Stimulated activated CD4-positive, alpha-beta T cell treated with anti-CD3 and anti-CD28 coated beads, Interleukin-15, amount 100 ng/mL, for 24 hours (primary cell): ENCODE results near the gene FSCN2.

ENCODE experiments used
- DNase-seq: peaks from one replicate; pipeline ENCODE4 v3.0.0-alpha.2; 2020

The FSCN2 gene, protein sequence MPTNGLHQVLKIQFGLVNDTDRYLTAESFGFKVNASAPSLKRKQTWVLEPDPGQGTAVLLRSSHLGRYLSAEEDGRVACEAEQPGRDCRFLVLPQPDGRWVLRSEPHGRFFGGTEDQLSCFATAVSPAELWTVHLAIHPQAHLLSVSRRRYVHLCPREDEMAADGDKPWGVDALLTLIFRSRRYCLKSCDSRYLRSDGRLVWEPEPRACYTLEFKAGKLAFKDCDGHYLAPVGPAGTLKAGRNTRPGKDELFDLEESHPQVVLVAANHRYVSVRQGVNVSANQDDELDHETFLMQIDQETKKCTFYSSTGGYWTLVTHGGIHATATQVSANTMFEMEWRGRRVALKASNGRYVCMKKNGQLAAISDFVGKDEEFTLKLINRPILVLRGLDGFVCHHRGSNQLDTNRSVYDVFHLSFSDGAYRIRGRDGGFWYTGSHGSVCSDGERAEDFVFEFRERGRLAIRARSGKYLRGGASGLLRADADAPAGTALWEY

DNA sequence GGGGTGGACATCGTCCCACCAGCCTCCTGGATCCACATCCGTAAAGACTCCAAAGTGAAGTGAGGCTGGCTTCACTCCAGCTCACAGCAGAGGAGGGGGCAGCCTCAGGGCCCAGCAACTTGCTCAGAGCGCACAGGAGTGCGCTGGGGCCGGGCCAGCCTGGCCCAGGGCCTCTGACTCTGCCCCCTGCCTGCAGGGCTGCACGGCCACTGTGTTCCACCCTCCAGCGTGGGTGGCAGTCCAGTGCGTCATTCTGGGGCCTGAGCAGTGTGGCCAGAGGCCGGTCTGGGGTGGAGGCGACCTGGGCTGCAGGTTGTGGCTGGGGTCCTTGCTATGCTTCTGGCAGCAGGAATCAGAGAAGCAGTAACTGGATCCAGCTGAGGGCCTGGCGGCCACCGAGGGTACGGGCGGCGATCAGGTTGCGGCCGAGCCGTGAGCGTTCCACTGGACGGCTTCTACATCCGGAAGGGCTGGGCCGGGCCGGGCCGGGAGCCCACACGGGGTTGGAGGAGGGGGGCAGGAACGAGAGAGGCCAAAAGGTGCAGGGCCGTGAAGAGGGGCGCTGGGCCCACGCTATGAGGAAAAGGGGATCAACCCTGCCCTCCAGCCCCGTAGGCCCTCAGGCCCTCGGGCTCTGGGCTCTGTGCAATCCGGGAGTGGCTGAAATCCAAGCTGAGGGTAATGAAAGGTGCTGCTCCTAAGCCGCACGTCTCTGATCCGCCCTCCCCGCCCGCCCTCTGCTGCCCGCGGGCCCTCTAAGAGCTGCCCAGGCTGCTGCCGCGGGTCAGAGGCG is at the start of gene FSCN2:
Gene FSCN2 (plus strand): TSS at position 787 of the 793 bp plus-strand sequence. CDS start 155 bp downstream, outside the sequence.
- DNase-seq = no peak

- DNase-seq = no peak
Observed at GRCh38 chr17:81479175-81480071, 48.8 kb upstream of the FSCN2 start.

DNA sequence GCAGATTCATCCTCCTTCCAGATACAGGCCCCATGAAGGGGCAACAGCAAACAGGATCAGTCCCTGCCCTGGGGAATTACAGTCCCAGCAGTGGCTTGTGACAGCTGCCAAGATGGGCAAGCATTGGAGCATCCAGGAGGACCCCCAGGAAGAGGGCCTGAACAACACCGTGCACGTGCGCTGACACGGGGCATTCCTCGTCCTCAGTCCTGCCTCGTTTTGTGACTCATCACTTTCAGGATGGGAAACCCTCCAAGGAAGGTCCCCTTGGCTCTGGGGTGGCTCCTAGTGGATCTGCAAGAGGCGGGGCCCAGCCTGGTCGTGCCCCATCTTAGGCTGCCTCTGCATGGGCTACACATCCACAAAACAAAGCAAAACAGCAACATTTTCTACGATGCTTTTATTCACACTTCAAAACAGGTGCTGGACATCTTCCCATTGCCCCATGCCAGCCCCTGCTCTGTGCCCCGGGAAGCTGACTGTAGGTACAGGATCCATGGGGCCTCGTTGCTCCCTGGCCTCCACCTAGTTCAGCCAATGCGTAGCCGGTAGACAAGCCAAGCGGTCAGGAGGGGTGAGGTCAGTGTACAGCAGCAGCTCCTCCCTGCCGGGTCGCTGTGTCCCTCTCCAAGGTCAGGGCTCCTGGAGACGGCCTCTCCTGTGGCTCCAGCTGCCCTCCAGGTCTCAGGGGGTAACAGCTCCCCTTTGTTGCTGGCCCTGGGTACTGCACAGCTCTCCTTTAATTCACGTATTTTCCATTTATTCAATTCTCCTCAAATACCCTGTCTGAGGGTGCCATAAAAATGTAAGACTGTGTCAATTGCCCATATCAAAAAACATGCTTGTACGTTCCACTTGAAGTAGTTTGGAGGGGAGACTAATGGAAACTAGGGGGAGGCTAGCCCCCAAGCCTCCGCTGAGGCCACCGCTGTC is 47.8 kb upstream of the FSCN2 start:
- DNase-seq = no peak

GRCh38 chr17:81481073-81481799 is 46.9 kb upstream of the FSCN2 start:
- DNase-seq = peak; percentile 67

DNA sequence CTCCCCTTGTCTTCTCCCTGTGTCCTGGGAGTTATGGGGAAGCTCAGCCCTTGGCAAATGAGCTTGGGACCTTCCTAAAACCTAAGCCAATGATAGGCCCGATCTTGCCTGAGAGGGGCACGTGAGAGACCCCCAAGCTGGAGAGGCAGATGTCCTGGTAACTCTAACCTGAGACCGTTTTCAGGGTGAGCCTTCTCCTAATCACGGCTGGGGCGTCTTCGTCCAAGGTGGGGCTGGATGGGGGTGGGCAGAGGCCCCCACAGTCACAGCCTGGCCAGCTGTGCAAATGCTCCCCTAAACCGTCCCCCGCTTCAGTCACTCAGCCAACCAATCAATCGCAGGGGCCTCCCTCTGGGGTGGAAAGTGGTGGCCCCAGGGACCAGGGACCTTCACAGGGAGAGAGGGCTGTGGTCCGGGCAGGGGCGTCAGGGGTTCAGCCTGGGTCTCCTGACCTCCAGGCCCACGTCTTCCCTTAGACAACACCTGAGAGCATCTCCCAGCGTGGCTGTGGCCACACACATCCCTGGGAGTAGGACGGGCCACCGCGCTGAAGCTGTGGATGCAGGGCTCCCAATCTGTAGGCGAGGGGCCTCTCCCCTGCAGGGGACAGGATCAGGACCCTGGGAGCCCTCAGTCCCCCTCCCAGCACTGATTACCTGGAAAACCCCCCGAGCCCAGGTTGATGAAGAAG is 46.2 kb upstream of the FSCN2 start:
- no peak for DNase-seq

GRCh38 chr17:81482673-81483072 is 45.5 kb upstream of the FSCN2 start:
- DNase-seq = no peak

- no peak for DNase-seq
Observed at GRCh38 chr17:81483085-81483861, 44.9 kb upstream of the FSCN2 start.

- DNase-seq = no peak
Observed at GRCh38 chr17:81483862-81484194, 44.3 kb upstream of the FSCN2 start.

DNA sequence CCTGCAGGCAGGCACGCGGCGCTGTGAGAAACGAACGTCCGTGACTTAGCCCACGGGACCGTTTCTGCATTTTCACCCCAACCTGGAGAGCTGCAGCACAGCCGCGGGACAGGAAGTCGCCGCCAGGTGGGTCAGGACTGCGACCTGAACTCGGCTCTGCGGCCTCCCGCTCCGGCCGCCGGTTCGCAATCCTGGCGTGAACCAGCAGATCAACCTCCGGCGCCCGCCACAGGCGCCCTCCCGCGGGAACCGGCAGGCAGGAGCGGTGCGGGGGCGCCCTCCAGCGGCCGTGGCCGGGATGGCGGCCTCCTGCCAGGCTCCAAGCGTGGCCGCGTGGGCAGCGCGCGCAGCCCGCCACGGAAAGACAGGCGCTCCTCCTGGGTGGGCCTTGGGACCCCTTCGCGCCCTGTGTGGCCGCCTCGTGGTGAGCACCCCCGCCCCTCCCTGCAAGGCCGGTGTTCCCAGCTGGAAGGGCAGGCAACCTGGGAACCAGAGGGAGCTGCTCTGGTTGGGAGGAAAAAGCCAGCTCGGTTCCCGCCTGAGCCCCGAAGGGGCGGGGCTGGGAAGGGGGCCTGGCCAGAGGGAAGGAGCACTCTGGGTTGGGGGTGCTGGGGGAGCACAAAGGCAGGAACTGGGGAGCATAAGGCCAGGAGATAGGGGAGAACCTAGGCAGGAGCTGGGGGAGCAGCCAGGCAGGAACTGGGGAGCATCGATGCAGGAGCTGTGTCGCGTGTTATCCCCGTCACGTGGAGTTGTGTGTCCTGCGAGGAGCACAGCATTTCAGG is 43.8 kb upstream of the FSCN2 start:
- peak; percentile 93 for DNase-seq

DNA sequence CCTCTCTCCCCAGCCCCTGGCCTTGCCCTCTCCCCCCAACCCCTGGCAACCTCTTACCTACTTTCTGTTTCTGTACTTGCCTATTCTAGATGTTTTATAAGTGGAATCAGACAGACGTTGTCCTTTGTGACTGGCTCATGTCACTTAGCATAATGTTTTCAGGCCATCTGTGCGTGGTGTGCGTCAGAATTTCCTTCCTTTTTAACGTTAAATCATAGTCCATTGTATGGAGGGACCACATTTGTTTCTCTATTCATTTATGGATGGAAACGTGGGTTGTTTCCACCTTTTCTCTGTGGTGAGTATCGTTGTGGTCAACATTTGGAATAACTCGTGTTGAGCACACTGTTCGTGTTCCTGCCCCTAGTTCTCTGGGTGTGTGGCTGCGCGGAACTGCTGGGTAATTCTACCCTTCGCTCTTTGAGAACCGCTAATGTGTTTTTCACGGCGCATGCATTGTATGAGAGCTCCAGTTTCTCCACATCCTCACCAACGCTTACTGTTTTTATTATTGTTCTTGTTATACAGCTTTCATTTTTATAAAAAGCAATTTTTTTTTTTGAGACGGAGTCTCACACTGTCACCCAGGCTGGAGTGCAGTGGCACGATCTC is 41.9 kb upstream of the FSCN2 start:
- DNase-seq = no peak

GRCh38 chr17:81487089-81487486 is 41.1 kb upstream of the FSCN2 start:
- no peak for DNase-seq

- peak; percentile 88 for DNase-seq
Observed at GRCh38 chr17:81487487-81488275, 40.5 kb upstream of the FSCN2 start.

- DNase-seq = peak; percentile 30
Observed at GRCh38 chr17:81488276-81488860, 39.8 kb upstream of the FSCN2 start.

GRCh38 chr17:81489012-81489997 is 38.9 kb upstream of the FSCN2 start:
- DNase-seq = no peak
